HK-2 (cell line): Measurements from ENCODE around the gene CACNA2D1.

ENCODE experiments used
- DNase-seq: peaks from one replicate; pipeline ENCODE4 v3.0.0-alpha.2; 2018; ENCODE audit not compliant: unreplicated experiment

Gene CACNA2D1

GRCh38 chr7:81990395-81990794, 453.2 kb downstream of the CACNA2D1 start:
- no peak for DNase-seq

DNA sequence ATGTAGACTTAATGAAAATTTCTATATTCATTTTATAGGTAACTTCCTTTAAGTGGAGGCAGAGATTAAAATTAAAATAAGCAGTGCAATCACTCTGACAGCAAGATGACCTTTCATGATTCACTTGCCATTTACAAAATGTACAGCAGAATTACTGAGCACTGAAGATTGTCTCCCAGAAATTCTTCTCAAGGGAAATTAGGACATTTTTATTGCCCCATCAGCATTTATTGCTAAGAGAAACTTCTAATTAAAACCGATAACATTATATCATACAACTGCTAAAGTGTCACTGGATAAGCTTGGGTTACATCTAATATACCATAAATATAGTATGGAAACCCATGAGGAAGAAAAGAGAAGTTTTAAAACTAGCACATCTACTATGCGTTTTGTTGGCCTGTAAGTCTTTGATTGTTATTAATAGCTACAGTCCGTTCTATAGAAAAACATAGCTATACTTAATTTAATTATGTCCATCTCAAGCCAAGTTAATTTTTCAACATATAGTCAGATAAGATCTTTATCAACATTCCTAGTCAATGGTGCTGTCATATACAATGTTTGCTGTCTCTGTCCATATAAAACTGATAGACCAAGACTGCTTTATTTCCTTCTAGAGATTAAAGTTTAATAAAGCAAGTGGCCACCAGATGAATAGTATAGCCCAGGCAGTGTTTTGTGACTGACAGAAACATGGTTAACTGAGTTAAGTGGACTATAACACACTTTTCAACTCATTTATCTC, 456.7 kb downstream of the CACNA2D1 start:
- no peak for DNase-seq

- DNase-seq: no peak
Measured at GRCh38 chr7:81983406-81983805, 460.2 kb downstream of the CACNA2D1 start.

DNA sequence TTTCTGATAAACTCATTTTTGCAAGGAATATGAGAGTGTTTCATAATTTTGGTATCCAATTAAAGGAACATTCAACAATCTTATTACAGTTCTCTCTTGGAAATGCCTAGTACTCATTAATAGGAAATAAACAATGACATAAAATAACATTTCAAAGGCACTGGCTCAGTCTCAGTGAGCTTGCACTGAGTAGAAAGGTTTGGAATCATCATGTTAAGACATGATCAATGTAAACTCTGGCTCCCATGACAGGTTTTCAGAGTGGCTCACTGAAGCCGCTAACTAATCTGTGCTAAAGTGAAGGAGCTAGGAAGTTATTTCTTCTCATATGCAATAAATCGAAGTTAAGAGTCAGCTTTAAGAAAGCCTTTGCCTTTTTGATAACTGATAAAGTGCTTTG, 470.5 kb downstream of the CACNA2D1 start:
- no peak for DNase-seq

DNA sequence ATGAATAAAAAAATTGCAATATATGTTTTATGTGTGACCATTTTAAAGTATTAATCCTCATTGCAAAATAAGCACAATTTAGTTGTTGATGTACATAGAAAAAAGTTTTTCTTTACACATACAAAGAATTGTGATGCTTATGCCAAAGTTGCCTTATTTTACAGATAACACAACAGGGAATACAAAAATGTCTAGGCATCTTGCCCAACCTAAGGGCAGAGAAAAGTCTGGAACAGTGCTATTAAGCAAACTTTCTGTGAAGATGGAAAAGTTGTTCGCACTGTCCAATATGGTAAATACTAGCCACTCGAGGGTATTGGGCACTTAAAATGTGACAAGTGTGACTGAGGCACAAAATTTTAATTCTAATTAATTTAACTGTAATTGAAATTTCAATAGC, 483.6 kb downstream of the CACNA2D1 start:
- no peak for DNase-seq

GRCh38 chr7:81957517-81957916, 486.1 kb downstream of the CACNA2D1 start:
- no peak for DNase-seq

DNA sequence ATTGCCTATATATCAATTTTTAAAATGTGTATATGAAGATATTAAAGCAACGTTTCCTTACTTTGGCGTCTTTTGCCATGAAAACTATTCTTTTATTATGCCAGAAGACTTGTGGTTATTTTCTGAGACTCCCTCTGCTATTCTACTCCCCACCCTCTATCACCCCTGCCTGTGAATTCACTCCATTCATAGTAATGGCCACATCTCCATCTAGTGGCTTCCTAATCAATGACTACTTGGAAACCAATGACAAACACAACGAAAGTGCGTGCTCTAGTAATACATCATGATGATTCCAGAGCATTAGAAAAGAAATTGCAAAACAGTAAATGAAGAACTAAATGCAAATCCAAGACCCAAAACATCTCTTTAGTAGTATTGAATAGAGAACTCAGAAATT, 487.1 kb downstream of the CACNA2D1 start:
- no peak for DNase-seq

DNA sequence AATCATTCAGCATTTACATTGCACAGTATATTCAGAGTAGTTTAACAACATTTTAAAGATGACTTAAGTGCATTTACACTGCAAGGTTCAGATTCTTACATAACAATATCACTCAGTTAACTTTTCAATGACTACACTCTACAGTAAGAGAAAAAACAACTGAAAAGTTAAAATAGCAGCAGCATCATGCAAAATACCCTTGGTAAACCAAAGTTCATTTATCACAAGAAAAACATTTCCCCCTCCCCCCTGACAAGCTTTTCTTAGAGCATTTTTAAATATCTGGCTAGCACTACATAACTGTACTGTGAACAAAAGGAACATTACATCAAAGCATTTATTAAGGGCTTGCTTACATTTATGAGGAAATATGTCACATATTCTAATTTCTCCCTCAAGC, 494.3 kb downstream of the CACNA2D1 start:
- DNase-seq: no peak

DNA sequence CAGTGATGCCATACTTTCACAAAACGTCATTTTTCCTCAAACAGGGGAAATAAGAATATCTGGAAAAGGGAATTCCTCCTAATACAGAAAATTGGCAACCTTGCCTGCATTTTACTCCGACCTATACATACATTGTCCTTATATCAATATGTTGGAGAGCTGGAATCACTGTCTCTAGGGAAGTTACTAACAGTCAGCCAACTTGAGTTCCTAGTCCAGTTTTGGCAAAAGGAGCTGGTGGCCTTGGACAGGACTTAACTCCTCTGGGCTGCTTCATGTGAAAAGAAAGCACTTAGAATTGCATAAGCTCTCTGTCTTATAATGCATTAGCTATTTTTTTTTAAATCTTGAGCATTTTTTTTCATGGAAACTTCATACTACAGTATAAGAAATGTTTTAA, 499.5 kb downstream of the CACNA2D1 start:
- DNase-seq: no peak

GRCh38 chr7:81937091-81937490, 506.5 kb downstream of the CACNA2D1 start:
- no peak for DNase-seq

DNA sequence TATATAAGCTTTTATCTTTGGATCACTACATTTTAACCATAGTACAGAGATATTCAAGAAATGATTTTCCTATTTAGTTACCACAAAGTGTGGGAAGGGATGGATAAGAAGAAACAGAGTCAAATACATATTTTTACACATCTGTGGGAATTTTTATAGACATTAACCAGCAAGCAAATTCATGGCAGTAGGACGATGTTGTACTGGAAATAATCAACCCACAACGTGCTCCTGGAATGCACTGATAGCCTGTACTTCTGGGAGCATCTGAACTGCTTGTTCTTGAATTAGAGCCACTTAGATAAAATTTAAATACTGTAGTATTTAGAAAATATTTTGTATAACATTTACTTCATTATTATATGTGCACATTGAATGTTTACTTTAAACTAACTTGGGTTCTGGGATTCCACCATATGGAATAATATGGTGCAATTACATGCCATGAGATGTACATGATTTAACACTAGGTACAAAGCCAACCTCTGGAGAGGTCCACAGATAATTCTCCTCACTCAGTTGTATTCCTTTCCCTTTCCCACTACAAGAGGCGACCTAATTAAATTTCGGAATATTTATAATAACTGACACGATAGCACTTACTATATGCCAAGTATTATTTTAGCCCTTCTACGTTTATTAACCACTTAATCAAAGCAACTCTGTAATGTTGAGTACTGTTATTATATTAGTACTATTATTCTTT, 508.8 kb downstream of the CACNA2D1 start:
- no peak for DNase-seq

GRCh38 chr7:81932936-81933335, 510.6 kb downstream of the CACNA2D1 start:
- no peak for DNase-seq

GRCh38 chr7:81929386-81929785, 514.2 kb downstream of the CACNA2D1 start:
- DNase-seq: no peak

DNA sequence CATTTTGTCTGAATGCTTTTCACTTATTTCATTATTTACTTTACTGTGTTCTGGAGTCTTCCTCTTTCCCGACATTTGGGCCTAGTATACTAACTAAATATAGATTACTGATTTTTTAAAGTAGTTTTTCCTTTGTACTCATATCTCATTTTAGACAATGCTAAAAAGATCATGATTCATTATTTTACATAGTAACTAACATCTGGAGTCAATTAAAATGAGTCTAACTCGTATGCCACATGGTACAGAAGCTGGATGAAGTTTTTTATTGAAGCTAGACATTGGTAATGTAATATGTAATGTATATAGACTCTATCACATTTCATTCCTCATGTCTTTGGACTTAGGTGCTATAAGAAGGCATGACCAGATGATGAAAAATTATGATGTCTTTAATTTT, 517.4 kb downstream of the CACNA2D1 start:
- no peak for DNase-seq

GRCh38 chr7:81925530-81925929, 518.0 kb downstream of the CACNA2D1 start:
- DNase-seq: no peak

DNA sequence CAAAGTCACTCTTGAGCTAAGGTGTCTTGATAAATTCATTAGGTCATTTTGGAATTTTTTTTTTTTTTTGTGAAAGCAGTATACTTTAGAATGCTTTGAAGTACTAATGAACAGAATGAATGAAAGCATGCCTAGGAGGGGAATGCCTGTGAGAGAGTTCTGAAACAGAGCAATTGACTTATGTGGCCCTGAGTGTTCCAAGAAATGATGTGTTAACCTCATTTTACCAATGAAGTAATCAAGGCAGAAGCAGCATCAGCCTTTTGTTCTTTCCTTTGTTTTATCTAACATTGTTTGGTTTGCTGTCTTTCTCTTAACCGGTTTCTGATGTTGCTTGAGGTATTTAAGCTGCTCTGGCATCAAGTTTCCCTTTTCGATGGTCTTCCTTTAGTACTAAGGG, 519.1 kb downstream of the CACNA2D1 start:
- no peak for DNase-seq

- DNase-seq: no peak
Measured at GRCh38 chr7:81919494-81919893, 524.1 kb downstream of the CACNA2D1 start.

DNA sequence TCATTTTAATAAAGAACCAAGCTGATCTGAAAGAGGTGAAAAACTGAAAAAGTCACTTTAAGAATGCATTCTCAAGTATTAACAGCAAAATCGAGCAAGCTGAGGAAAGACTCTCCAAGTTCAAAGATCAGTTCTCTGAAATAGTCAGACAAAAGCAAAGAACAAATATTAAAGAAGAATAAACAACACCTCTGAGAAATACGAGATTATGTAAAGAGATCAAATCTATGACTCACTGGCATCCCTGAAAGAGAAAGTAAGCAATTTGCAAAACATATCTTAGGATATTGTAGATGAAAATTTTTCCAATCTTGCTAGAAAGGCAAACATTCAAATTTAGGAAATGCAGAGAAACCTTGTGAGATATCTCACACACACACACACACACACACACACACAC, 535.4 kb downstream of the CACNA2D1 start:
- DNase-seq: no peak

GRCh38 chr7:81903115-81903514, 540.5 kb downstream of the CACNA2D1 start:
- no peak for DNase-seq

GRCh38 chr7:81902536-81902935, 541.0 kb downstream of the CACNA2D1 start:
- DNase-seq: no peak
